HepG2 (cell line): ENCODE data around the gene MEGF11. TPM values are rescaled to one million over a fixed set of nuclear protein-coding genes. Genes with fewer than 3 reads are reported as not detected.

ENCODE experiments used
- ATAC-seq: fragments of 200-7000 bp; cut with Tn5 transposase; 3 replicates; pipeline ENCODE4 v1.9.1; 2020; ENCODE audit warnings: mild to moderate bottlenecking, moderate library complexity
- BruUV-seq: library from RNA; stranded (reverse); fragments of 400-500 nt; replicated peaks from 2 replicates; lab custom pipeline; 2021; lab: Mats Ljungman, UMichigan
- CTCF ChIA-PET: fragments of 300-600 bp; formaldehyde crosslinking; extraction: SDS; loops from one replicate; lab custom pipeline; 2021; ENCODE audit warnings: low total read pairs, inconsistent platforms, low intra/inter-chr PET ratio; lab: Yijun Ruan, JAX
- POLR2A ChIA-PET: fragments of 350-600 bp; sonication (Branson Sonifier 250); formaldehyde crosslinking; loops from one replicate; lab custom pipeline; 2020; ENCODE audit warnings: antibody characterized with exemption, inconsistent platforms; lab: Yijun Ruan, JAX
- DNase-seq: peaks from one replicate; pipeline ENCODE4 v3.0.0-alpha.2; 2015; ENCODE audit warnings: low spot score
- FAIRE-seq: peaks from 3 replicates; lab custom pipeline; 2011; peaks lifted over from hg19 to GRCh38; lab: Jason Lieb, UNC
- H2AFZ ChIP-seq: one replicate; pipeline ENCODE4 v1.6.1; 2011; ENCODE audit warnings: low read length, inconsistent platforms
- H3K27ac ChIP-seq: fragments of 300-600 bp; 3 replicates; pipeline ENCODE4 v1.8.0; 2011; ENCODE audit warnings: mixed run types, mild to moderate bottlenecking, mixed read lengths, low read length, inconsistent platforms; ENCODE audit not compliant: insufficient read depth; ENCODE audit errors: extremely low read length
- H3K27me3 ChIP-seq, 2 experiments: fragments of 200-600 bp in 1 of 2; 2 replicates in 1 of 2; 3 replicates in 1 of 2; pipeline versions ENCODE4 v1.6.0 to v1.8.0; 2011; ENCODE audit warnings: low read length in 2 of 2, mild to moderate bottlenecking in 2 of 2, moderate library complexity in 2 of 2, inconsistent platforms in 1 of 2; ENCODE audit not compliant: insufficient read depth in 2 of 2, control insufficient read depth in 1 of 2
- H3K36me3 ChIP-seq, 2 experiments: fragments of 200-600 bp in 1 of 2; replicated peaks in 1 of 2; 2 replicates in 1 of 2; 3 replicates in 1 of 2; pipeline versions ENCODE4 v1.5.1 to v1.8.0; 2011; ENCODE audit warnings: low read length in 2 of 2, inconsistent platforms in 1 of 2; ENCODE audit not compliant: insufficient read depth in 2 of 2, control insufficient read depth in 1 of 2
- H3K4me1 ChIP-seq: 2 replicates; pipeline ENCODE4 v1.5.1; 2012; ENCODE audit warnings: low read length, inconsistent platforms; ENCODE audit not compliant: insufficient read depth
- H3K4me2 ChIP-seq: 2 replicates; pipeline ENCODE4 v1.6.0; 2011; ENCODE audit warnings: low read depth, low read length, inconsistent platforms
- H3K4me3 ChIP-seq, 3 experiments: fragments of 200-600 bp in 1 of 3; sonication (generic), shearing (Covaris generic) in 1 of 3; replicated peaks in 1 of 3; 2 replicates each; pipeline ENCODE4 v1.5.1; 2011 to 2016; ENCODE audit warnings: low read length in 3 of 3, inconsistent platforms in 2 of 3, low read depth in 2 of 3, mild to moderate bottlenecking in 2 of 3, control low read depth in 1 of 3, mixed read lengths in 1 of 3; ENCODE audit not compliant: insufficient read depth in 1 of 3
- H3K79me2 ChIP-seq: one replicate; pipeline ENCODE4 v1.6.1; 2011; ENCODE audit warnings: low read length, inconsistent platforms; ENCODE audit not compliant: insufficient read depth
- H3K9ac ChIP-seq: 2 replicates; pipeline ENCODE4 v1.6.0; 2011; ENCODE audit warnings: mild to moderate bottlenecking, low read depth, low read length, inconsistent platforms; ENCODE audit not compliant: insufficient read depth
- H3K9me3 ChIP-seq: 2 replicates; pipeline ENCODE4 v1.5.1; 2012; ENCODE audit warnings: mild to moderate bottlenecking, low read length
- H4K20me1 ChIP-seq: 2 replicates; pipeline ENCODE4 v1.6.0; 2011; ENCODE audit warnings: inconsistent platforms, mild to moderate bottlenecking, low read length, moderate library complexity; ENCODE audit not compliant: insufficient read depth
- CBX1 ChIP-seq: IDR thresholded peaks from one replicate; pipeline ENCODE4 v1.6.1; 2016; ENCODE audit warnings: antibody characterized with exemption, low read depth
- FOXK2 ChIP-seq: fragments of 450-650 bp; IDR thresholded peaks from 2 replicates; pipeline ENCODE4 v1.6.1; 2016
- GATAD2A ChIP-seq: IDR thresholded peaks from 2 replicates; pipeline ENCODE4 v1.6.1; 2016
- HDAC2 ChIP-seq: sonication (generic); formaldehyde crosslinking; IDR thresholded peaks from 2 replicates; pipeline ENCODE4 v1.4.0; 2020; ENCODE audit warnings: missing genetic modification reagents
- HMGXB3 ChIP-seq: sonication (generic); formaldehyde crosslinking; IDR thresholded peaks from 2 replicates; pipeline ENCODE4 v1.4.0; 2020; ENCODE audit warnings: missing genetic modification reagents, borderline replicate concordance
- NFE2L1 ChIP-seq: sonication (generic); formaldehyde crosslinking; IDR thresholded peaks from 2 replicates; pipeline ENCODE4 v1.4.0; 2020; ENCODE audit warnings: missing genetic modification reagents, mild to moderate bottlenecking, borderline replicate concordance
- RCOR2 ChIP-seq: IDR thresholded peaks from 2 replicates; pipeline ENCODE4 v1.6.1; 2016; ENCODE audit warnings: missing biosample characterization, missing genetic modification reagents
- SP1 ChIP-seq, 2 experiments: fragments of 450-650 bp in 1 of 2; sonication (generic) in 1 of 2; formaldehyde crosslinking in 1 of 2; IDR thresholded peaks; 2 replicates each; pipeline versions ENCODE4 v1.4.0 to v1.6.1; 2016 to 2020; ENCODE audit warnings: missing genetic modification reagents in 1 of 2
- THAP11 ChIP-seq: IDR thresholded peaks from 2 replicates; pipeline ENCODE4 v1.6.1; 2016; ENCODE audit warnings: missing biosample characterization, missing genetic modification reagents
- ZNF143 ChIP-seq: sonication (generic); formaldehyde crosslinking; IDR thresholded peaks from 2 replicates; pipeline ENCODE4 v1.4.0; 2020; ENCODE audit warnings: missing genetic modification reagents
- ZNF180 ChIP-seq: sonication (generic); formaldehyde crosslinking; IDR thresholded peaks from 2 replicates; pipeline ENCODE4 v1.4.0; 2020; ENCODE audit warnings: low read depth, missing genetic modification reagents, borderline replicate concordance
- ZNF296 ChIP-seq: sonication (generic); formaldehyde crosslinking; conservative IDR thresholded peaks from 2 replicates; pipeline ENCODE4 v1.5.0; 2020; ENCODE audit warnings: mild to moderate bottlenecking, missing genetic modification reagents
- ZNF34 ChIP-seq: sonication (generic); formaldehyde crosslinking; IDR thresholded peaks from 2 replicates; pipeline ENCODE4 v1.4.0; 2020; ENCODE audit warnings: mild to moderate bottlenecking, missing genetic modification reagents, borderline replicate concordance
- ZNF552 ChIP-seq: sonication (generic); formaldehyde crosslinking; IDR thresholded peaks from 2 replicates; pipeline ENCODE4 v1.9.0; 2022; ENCODE audit warnings: missing genetic modification reagents, mild to moderate bottlenecking, borderline replicate concordance
- ZNF644 ChIP-seq: IDR thresholded peaks from 2 replicates; pipeline ENCODE4 v1.6.1; 2016; ENCODE audit warnings: low read depth
- ZNF652 ChIP-seq: IDR thresholded peaks from 2 replicates; pipeline ENCODE4 v1.6.1; 2016; ENCODE audit warnings: low read depth, borderline replicate concordance
- whole genome bisulfite sequencing: methylation state at CpG from one replicate; pipeline ENCODE4 v1.1.6; 2017; ENCODE audit warnings: low lambda C conversion rate; 5-methylcytosine and 5-hydroxymethylcytosine counted together
- in situ Hi-C: cut with HindIII; loops from 2 replicates; pipeline ENCODE4 v1.10.0; 2017; ENCODE audit warnings: low pct_unique_long_range_greater_than_20kb; ENCODE audit not compliant: extremely low pct_ligation_motif_present
- intact Hi-C: fragments of 100-400 bp; cut with micrococcal nuclease; formaldehyde crosslinking; loops from one replicate; pipeline ENCODE4 v1.10.0; 2022; ENCODE audit not compliant: unreplicated experiment
- polyA plus RNA-seq, 8 experiments: library from polyadenylated mRNA; depleted of rRNA in 3 of 8; stranded (reverse) in 7 of 8; unstranded in 1 of 8; fragments of >200 nt; fragmentation: Illumina TruSeq in 4 of 8; extraction: Trizol in 4 of 8; gene quantifications; 2 replicates each; pipeline versions ENCODE4 v1.2.1 to v1.2.3, GENCODE V29; 2011 to 2016; ENCODE audit warnings: low read depth in 4 of 8, missing spikeins in 1 of 8, mixed read lengths in 1 of 8; ENCODE audit not compliant: insufficient read depth in 1 of 8
- total RNA-seq, 5 experiments: library from RNA; depleted of rRNA; stranded (reverse); fragments of >200 nt; fragmentation: Illumina TruSeq; extraction: Trizol; gene quantifications; 2 replicates each; pipeline ENCODE4 v1.2.3, GENCODE V29; 2016; ENCODE audit warnings: low read depth in 1 of 5
- TF ChIP-seq, protein P1 (sequence below): sonication (generic); formaldehyde crosslinking; IDR thresholded peaks from 2 replicates; pipeline ENCODE4 v1.9.0; 2021; ENCODE audit warnings: missing genetic modification reagents, mild to moderate bottlenecking, borderline replicate concordance

Gene MEGF11
- total and polyA plus RNA-seq, 2 of the 13 experiments (the other 11 are each of a cell fraction or from before 2014, with no cell fraction given), result not detected

DNA sequence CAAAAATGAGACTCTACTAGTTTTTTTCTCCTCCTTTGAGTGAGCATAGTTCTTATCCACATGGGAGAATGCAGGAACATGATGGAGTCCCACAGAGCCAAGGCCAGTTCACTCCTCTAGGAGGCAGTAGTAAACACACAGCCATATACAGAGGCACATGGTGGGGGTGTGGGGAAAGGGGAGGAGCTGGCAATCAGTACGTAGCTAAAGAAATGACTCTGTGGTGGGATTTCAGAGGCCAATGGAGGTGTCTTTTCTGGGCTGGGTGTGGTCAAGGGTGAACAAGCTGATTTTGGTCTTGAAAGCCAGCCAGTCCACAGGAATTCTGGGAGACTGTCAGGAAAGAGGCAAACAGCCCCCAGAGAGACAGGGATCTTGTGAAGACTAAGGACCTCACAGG, 390.9 kb downstream of the MEGF11 start (continued):
- TF ChIP-seq SP1 (IDR thresholded peaks at IDR 0.05) (no peak), SP1 (CRISPR knock-in tag; IDR thresholded peaks at IDR 0.05) (peak; percentile 49; the same call in 1 of the 2 replicates), HDAC2 (peak; percentile 40; the same call in 1 of the 2 replicates), ZNF296 (no peak), RCOR2 (CRISPR knock-in tag) (peak; percentile 40; the same call in 1 of the 2 replicates), GATAD2A (CRISPR knock-in tag) (peak; percentile 55; the same call in 1 of the 2 replicates), ZNF552 (no peak), ZNF143 (peak; percentile 17; the same call in 1 of the 2 replicates), NFE2L1 (CRISPR knock-in tag) (no peak), ZNF652 (CRISPR knock-in tag) (no peak)

DNA sequence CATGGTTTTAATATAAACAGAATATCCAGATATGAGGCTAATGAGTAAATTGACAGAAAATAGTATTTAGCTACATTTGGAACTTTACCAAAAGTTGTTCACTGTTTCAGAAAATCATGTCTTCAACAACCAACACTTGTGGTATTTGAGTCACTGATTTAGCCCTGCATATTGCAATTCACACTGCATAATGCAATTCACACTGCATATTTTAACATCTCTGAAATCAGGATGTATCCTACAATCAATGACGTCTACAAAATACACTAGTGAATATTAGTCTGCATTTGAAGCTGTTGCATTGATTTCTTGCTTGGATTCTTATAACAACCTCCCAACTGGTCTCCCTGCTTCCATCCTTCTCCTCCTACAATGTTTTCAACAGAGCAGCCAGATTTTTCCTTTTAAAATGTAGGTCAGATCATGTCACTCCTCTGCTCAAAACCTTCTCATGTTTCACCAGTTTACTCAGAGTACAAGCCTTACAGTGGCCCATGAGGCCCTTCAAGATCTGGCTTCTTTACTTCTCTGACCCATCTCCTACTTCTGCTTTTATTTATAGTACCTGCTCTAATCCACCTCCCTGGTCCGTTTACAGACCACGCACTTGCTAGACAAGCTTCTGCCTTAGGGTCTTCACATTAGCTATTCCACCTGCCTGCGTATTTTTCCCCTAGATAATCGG, 395.7 kb downstream of the MEGF11 start:
- ChIA-PET POLR2A (interaction anchor here (1.2 kb wide), 1 partner anchor 11 kb away, joined by 5 read pairs; the partner anchor contains the start of gene RAB11A), CTCF (interaction anchor here (1.8 kb wide), 1 partner anchor 219 kb away, joined by 12 read pairs; no protein-coding TSS in a partner anchor)
- intact Hi-C loops (loop anchor here (2.0 kb wide), 1 partner anchor 219 kb away; no protein-coding TSS in a partner anchor), in situ Hi-C loops (loop anchor here (25.0 kb wide), 1 partner anchor 221 kb away; no protein-coding TSS in a partner anchor)
- Histone ChIP-seq H3K79me2 (no peaks in the 10 kb centered on the region), H3K9ac (no peak overlapping the region), H3K4me2 (peak overlapping the region; percentile 47; the same call in 1 of the 2 replicates), H3K4me3 (no peak overlapping the region), H3K9me3 (no peaks in the 10 kb centered on the region), H3K27me3 (no peaks in the 10 kb centered on the region), H3K27ac (no peak overlapping the region), H3K36me3 (no peaks in the 10 kb centered on the region), H4K20me1 (no peaks in the 10 kb centered on the region), H2AFZ (no peak overlapping the region), H3K4me1 (peaks cover 31% of the 10 kb centered on the region)
- DNase-seq (no peak), FAIRE-seq (no peak), ATAC-seq (no peak)
- no TSS peak for BruUV-seq
- TF ChIP-seq, protein P1, sequence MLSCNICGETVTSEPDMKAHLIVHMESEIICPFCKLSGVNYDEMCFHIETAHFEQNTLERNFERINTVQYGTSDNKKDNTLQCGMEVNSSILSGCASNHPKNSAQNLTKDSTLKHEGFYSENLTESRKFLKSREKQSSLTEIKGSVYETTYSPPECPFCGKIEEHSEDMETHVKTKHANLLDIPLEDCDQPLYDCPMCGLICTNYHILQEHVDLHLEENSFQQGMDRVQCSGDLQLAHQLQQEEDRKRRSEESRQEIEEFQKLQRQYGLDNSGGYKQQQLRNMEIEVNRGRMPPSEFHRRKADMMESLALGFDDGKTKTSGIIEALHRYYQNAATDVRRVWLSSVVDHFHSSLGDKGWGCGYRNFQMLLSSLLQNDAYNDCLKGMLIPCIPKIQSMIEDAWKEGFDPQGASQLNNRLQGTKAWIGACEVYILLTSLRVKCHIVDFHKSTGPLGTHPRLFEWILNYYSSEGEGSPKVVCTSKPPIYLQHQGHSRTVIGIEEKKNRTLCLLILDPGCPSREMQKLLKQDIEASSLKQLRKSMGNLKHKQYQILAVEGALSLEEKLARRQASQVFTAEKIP (CRISPR knock-in tag), result no peak
- TF ChIP-seq ZNF644 (CRISPR knock-in tag), result no peak
- TF ChIP-seq ZNF180 (CRISPR knock-in tag), result no peak
- no peak for TF ChIP-seq HMGXB3 (CRISPR knock-in tag)
- no peak for TF ChIP-seq ZNF34
- no peak for TF ChIP-seq CBX1
- no peak for TF ChIP-seq THAP11 (CRISPR knock-in tag)
- no peak for TF ChIP-seq FOXK2
- 71% methylated on average over 5 of the region's 5 CpGs for WGBS
